Upper lobe of right lung (tissue), 1 donor: Measurements from ENCODE around the gene PODXL. TPM values are rescaled to one million over a fixed set of nuclear protein-coding genes. Genes with fewer than 3 reads are reported as not detected.

Experiments
- ATAC-seq: fragments of 200-7000 bp; cut with Tn5 transposase; one replicate; pipeline ENCODE4 v1.9.1; 2020; ENCODE audit warnings: mild to moderate bottlenecking, moderate library complexity
- DNase-seq: peaks from one replicate; pipeline ENCODE4 v3.0.0-alpha.2; 2020
- H3K27ac ChIP-seq: fragments of 200-600 bp; one replicate; pipeline ENCODE4 v1.8.0; 2022
- H3K27me3 ChIP-seq: fragments of 200-600 bp; one replicate; pipeline ENCODE4 v1.8.0; 2022; ENCODE audit warnings: mild to moderate bottlenecking
- H3K36me3 ChIP-seq: fragments of 200-600 bp; one replicate; pipeline ENCODE4 v1.8.0; 2022
- H3K4me1 ChIP-seq: fragments of 200-600 bp; one replicate; pipeline ENCODE4 v1.8.0; 2022
- H3K4me3 ChIP-seq: fragments of 200-600 bp; one replicate; pipeline ENCODE4 v1.8.0; 2022; ENCODE audit warnings: mild to moderate bottlenecking
- H3K9me3 ChIP-seq: fragments of 200-600 bp; one replicate; pipeline ENCODE4 v1.8.0; 2022
- CTCF ChIP-seq: fragments of 200-600 bp; IDR thresholded peaks from one replicate; pipeline ENCODE4 v1.8.0; 2022; ENCODE audit warnings: antibody characterized with exemption
- intact Hi-C: fragments of 100-400 bp; cut with DNase I; formaldehyde crosslinking; loops from one replicate; pipeline ENCODE4 v1.11.0; 2022
- total RNA-seq: library from RNA; stranded (reverse); fragmentation: NEBNext Ultra II Directional; extraction: Animal tissue kit (Norgen Biotek cat#: 25700); gene quantifications from one replicate; pipeline ENCODE4 v1.2.1, GENCODE V29; 2021
- donor health status: DM: no; HTN: yes; CAD: no; lungs with severe emphysema.

Gene PODXL
- total RNA-seq, 1 donor from 2014 or later, result 99.9 TPM

GRCh38 chr7:131513245-131514061 is 43.0 kb downstream of the PODXL start:
- ATAC-seq, result peak; percentile 99
- intact Hi-C loops, result no loop called here
- no peaks in the 10 kb centered on the region for H3K27me3 ChIP-seq
- H3K9me3 ChIP-seq, result no peaks in the 10 kb centered on the region
- H3K27ac ChIP-seq, result no peak overlapping the region
- DNase-seq, result peak; percentile 90
- peaks cover 15% of the 10 kb centered on the region for H3K4me1 ChIP-seq
- H3K4me3 ChIP-seq, result no peak overlapping the region
- peak; percentile 94 for TF ChIP-seq CTCF
- H3K36me3 ChIP-seq, result no peaks in the 10 kb centered on the region

- H3K4me1 ChIP-seq, result peaks cover 24% of the 10 kb centered on the region
- no peaks in the 10 kb centered on the region for H3K9me3 ChIP-seq
- TF ChIP-seq CTCF, result no peak
- ATAC-seq, result no peak
- no peak for DNase-seq
- H3K36me3 ChIP-seq, result no peaks in the 10 kb centered on the region
- peak overlapping the region; percentile 36 for H3K27ac ChIP-seq
- H3K27me3 ChIP-seq, result no peaks in the 10 kb centered on the region
- no peak overlapping the region for H3K4me3 ChIP-seq
- intact Hi-C loops, result no loop called here
Observed at GRCh38 chr7:131511774-131512535, 44.5 kb downstream of the PODXL start.

- intact Hi-C loops, result no loop called here
- DNase-seq, result no peak
- TF ChIP-seq CTCF, result no peak
Observed at GRCh38 chr7:131511071-131511470, 45.4 kb downstream of the PODXL start.

GRCh38 chr7:131509781-131510180 is 46.6 kb downstream of the PODXL start:
- DNase-seq (no peak), ATAC-seq (no peak)
- no peaks in the 10 kb centered on the region for H3K9me3 ChIP-seq
- H3K4me3 ChIP-seq, result no peak overlapping the region
- no peak overlapping the region for H3K27ac ChIP-seq
- no peaks in the 10 kb centered on the region for H3K27me3 ChIP-seq
- intact Hi-C loops, result loop anchor here (5.0 kb wide), 1 partner anchor 148 kb away; no protein-coding TSS in a partner anchor
- H3K36me3 ChIP-seq, result peaks cover 12% of the 10 kb centered on the region
- H3K4me1 ChIP-seq, result peaks cover 24% of the 10 kb centered on the region
- TF ChIP-seq CTCF, result no peak

More at GRCh38 chr7:131511071-131511470, 45.4 kb downstream of the PODXL start:
- Histone ChIP-seq H3K4me1 (peaks cover 24% of the 10 kb centered on the region), H3K9me3 (no peaks in the 10 kb centered on the region), H3K27me3 (no peaks in the 10 kb centered on the region), H3K4me3 (no peak overlapping the region), H3K27ac (peak overlapping the region; percentile 36), H3K36me3 (peaks cover 2% of the 10 kb centered on the region)
- ATAC-seq, result no peak

- no peaks in the 10 kb centered on the region for H3K9me3 ChIP-seq
- DNase-seq, result no peak
- no peak for ATAC-seq
- no peak overlapping the region for H3K27ac ChIP-seq
- H3K4me3 ChIP-seq, result no peak overlapping the region
- intact Hi-C loops, result loop anchor here (5.0 kb wide), 1 partner anchor 148 kb away; no protein-coding TSS in a partner anchor
- no peaks in the 10 kb centered on the region for H3K27me3 ChIP-seq
- peaks cover 16% of the 10 kb centered on the region for H3K36me3 ChIP-seq
- no peak for TF ChIP-seq CTCF
- peaks cover 23% of the 10 kb centered on the region for H3K4me1 ChIP-seq
Observed at GRCh38 chr7:131508754-131509486, 47.5 kb downstream of the PODXL start.
